HG03354 (cell line): ENCODE data around the gene TMPRSS4.
"Not testable (repeated sequence)": the region's sequence is repeated elsewhere in the genome, so short reads cannot be mapped to it uniquely, and the experiment has no call there.

ENCODE experiments used
- ATAC-seq: cut with Tn5 transposase; IDR thresholded peaks from one replicate; pipeline ENCODE4 v1.9.1; 2021; ENCODE audit warnings: mild to moderate bottlenecking; ENCODE audit not compliant: unreplicated experiment, poor library complexity, severe bottlenecking

Gene TMPRSS4

DNA sequence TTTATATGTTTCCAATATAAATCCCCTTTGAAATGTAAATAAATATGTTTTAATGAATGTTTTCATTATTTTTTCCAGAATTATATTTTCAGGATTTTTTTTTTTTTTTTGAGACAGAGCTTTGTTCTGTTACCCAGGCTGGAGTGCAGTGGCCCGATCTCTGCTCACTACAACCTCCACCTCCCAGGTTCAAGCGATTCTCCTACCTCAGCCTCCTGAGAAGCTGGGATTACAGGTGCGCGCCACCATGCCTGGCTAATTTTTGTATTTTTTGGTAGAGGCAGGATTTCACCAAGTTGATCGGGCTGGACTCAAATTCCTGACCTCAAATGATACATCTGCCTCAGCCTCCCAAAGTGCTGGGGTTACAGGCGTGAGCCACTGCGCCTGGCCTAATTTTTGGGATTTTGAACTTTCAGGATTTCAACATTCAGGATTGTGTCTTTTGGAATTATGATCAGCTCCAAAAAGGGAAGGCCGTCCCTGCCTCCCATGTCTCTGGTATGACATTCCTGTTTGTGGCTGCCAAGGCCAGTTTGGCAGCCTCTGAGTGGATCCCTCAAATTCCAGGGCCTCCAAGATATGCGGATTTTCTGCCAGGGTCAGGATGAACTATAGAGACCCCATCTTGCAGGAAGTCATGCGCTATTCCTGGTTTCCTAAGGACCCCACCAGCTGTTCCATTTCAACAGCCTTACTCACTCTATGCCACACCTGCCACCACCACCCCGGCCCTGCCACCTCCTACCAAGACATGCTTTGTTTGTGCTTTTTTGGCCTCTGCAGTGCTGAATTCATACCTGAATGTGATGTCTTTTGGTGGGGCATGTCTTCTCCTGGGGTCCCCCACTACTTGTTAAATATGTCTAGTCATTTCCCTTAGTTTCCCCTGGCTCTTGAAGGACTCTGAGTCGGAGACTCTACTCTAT lies 21.9 kb upstream of the TMPRSS4 start:
- no peak for ATAC-seq

GRCh38 chr11:118055966-118056365 lies 20.9 kb upstream of the TMPRSS4 start:
- ATAC-seq: no peak

GRCh38 chr11:118056806-118057205 lies 20.1 kb upstream of the TMPRSS4 start:
- ATAC-seq: no peak

DNA sequence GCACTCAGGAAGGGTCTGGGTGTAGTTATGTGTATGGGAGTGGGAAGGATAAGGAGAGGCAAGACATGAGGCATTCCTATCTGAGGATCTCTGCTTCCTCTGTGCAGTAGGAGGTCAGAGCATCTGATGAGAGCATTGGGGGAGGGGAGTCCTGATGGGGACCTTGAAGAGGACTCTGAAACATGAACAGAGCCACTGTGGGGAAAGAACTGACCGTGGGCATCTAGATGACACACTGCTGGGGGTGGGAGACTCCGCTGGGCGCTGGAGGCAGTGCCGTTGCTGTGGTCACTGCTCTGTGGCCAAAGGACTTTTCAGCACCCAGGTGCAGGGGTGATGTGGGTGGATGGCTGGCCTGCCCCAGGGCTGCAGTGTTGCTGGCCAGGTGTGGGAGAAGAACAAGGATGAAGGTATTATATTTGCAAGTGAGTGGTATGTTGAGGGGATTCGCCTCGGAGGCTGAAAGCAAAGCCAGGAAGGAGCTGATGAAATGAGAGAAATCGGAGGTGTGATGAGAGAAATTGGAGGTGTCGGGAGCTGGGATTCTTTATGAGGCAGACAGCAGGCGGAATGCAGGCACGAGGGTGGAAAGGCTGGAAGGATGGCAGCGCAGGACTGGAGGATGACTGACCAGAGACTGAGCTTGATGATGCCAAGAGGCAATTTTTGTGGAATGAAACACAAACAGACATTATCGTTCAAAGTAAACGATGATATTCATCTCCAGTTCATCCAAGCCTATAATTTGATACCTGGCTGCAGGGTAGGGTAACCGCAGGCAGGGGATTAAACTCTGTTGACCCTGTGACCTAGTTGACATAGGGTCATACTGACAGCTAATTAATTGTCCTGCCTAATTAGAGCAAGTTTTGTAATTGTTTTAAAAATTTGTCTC lies 19.4 kb upstream of the TMPRSS4 start:
- no peak for ATAC-seq

GRCh38 chr11:118058311-118059245 lies 18.3 kb upstream of the TMPRSS4 start:
- no peak for ATAC-seq

- no peak for ATAC-seq
These were observed 17.5 kb upstream of the TMPRSS4 start for GRCh38 chr11:118059246-118059940.

DNA sequence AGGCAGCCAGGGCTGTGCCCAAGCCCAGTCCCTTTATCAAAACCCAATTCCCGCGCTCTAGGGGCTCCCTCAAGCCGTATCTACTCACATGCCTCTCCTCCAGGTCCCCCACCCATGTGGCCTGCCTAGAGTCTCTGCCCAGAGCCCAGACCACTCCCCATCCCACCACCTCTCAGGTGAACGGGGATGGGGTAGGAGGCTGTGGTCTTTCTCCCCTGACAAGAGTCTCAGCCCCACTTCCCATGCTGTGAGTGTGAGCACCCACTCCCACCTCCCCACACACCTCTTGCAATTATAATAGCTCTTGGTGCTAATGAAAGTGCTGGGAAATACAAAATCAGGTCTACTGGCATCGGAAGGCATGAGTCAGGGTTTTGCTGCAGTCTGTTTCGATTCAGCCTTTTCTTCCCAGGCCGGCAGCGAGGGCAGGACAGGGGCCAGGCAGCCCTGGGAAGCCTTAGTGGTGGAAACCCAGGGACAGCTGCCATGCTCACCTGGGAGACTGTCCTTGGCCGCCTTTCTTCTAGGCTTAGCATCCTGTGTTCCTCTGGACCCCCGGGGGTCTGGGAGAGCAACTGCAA lies 16.7 kb upstream of the TMPRSS4 start:
- no peak for ATAC-seq

DNA sequence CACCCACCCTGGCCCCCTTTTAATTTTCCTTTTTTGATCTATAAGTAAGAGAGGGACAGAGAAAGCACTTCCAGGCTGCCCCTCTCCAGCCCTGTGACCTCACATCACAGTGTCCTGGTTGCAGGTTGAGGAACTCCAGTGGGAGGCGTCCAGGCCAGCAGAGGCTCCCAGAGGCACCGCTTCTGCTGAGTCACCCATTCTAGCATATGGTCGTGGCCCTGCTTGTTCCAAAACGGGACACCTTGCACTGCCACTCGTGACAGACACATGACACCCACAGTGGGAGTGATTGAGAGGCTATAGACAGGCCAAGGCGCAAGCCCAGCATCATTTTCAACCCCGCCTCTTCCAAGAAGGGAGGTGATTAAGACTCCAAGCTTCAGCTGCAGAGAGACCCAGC lies 16.0 kb upstream of the TMPRSS4 start:
- ATAC-seq: no peak

DNA sequence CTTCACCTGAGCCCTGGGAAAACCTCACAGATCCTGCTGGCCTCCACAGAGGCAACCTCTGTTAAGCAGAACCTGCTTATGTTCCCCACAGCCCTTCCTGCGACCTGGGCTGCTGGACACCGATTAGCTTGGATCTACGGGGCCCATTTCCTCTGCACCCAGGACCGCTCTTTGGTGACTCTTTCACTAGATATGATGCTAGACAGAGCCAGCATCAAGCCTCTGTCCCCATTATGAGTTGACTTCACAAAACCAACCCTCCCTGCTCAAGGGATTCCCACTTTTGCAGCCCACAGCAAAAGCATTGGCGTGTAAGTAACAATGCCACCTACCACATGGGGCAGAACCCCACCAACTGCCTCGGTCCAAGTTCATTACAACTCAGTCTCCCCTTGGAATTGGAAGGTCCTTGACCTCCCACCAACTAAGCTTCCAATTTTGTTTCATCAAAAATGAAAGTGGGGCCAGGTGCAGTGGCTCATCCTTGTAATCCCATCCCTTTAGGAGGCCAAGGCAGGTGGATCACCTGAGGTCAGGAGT lies 15.2 kb upstream of the TMPRSS4 start:
- ATAC-seq: no peak

DNA sequence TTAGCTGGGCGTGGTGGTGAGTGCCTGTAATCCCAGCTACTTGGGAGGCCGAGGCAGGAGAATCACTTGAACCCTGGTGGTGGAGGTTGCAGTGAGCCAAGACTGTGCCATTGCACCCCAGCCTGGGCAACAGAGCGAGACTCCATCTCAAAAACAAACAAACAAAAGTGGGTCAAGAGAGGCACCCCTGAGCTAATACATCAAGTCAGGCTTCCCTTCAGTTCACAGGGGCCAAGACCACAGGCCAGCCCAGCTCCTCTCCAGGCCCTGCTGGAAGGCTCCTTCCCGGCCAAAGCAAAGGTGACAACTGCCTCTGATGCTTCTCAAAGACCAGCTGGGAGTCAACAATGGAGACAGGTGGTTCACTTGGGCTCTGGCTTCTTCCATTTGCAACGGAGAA lies 14.7 kb upstream of the TMPRSS4 start:
- ATAC-seq: not testable (repeated sequence)

DNA sequence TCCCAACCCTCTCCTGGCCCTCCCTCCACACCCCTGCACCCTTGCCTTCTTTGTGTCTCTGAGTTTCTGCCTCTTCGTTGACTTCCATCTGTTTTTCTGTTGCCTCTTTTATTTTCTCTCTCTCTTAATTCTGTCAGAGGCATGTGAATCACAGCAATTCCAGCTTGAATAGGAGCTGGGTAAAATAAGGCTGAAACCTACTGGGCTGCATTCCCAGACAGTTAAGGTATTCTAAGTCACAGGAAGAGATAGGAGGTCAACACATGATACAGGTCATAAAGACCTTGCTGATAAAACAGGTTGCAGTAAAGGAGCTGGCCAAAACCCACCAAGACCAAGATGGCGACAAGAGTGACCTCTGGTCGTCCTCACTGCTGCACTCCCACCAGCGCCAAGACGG lies 14.2 kb upstream of the TMPRSS4 start:
- not testable (repeated sequence) for ATAC-seq

GRCh38 chr11:118064956-118065355 lies 11.9 kb upstream of the TMPRSS4 start:
- ATAC-seq: no peak

- ATAC-seq: no peak
These were observed 11.5 kb upstream of the TMPRSS4 start for GRCh38 chr11:118065384-118065783.

- ATAC-seq: no peak
These were observed 9.9 kb upstream of the TMPRSS4 start for GRCh38 chr11:118067006-118067405.

- ATAC-seq: no peak
These were observed 8.5 kb upstream of the TMPRSS4 start for GRCh38 chr11:118068206-118068944.

DNA sequence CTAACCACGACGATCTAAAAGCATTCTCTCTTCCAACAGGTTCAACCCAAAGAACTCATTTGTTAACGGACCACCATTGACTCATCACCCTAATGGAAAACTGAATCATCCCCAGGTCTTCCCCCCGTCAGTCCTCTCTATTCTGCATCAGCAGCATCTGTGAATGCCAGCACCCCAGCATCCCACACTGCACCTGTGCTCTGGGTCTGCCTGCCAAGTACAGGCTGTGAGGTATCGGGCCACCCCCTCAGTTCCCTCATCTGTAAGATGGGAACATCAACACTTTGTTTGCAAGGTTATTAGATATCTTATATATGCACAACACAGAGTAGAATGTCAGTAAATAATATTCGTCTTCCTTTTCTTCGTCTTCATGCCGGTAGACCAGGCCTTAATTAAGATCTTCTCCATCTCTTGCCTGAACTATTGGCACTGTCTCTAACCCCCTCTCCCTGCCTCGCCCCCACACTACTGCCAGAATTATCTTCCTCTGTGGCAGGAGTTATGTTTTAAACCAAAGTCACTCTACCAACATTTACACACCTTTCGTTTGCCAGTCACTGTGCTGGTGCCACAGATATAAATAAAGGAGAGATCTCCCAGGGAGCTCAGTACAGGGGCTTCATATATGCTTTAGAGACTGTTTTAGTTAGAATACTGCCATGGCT lies 7.8 kb upstream of the TMPRSS4 start:
- ATAC-seq: no peak

- ATAC-seq: no peak
These were observed 5.4 kb upstream of the TMPRSS4 start for GRCh38 chr11:118071416-118072030.
